GM13976 (cell line): ENCODE measurements around the gene ZAP70.

Experiments used
- DNase-seq: peaks from one replicate; pipeline ENCODE4 v3.0.0; 2012; ENCODE audit warnings: low spot score
- in situ Hi-C: fragments of 300-500 bp; cut with MboI; formaldehyde crosslinking; loops from one replicate; pipeline ENCODE4 v1.12.0; 2022; ENCODE audit warnings: low sequenced_read_pairs, mixed read lengths, inconsistent platforms; ENCODE audit not compliant: unreplicated experiment
- TF ChIP-seq, protein P1 (sequence below): IDR thresholded peaks from 2 replicates; pipeline ENCODE4 v1.5.1; 2012; ENCODE audit warnings: borderline replicate concordance, mild to moderate bottlenecking; ENCODE audit not compliant: insufficient read depth; ENCODE audit errors: extremely low read depth, missing control alignments, control extremely low read depth

Gene ZAP70

DNA sequence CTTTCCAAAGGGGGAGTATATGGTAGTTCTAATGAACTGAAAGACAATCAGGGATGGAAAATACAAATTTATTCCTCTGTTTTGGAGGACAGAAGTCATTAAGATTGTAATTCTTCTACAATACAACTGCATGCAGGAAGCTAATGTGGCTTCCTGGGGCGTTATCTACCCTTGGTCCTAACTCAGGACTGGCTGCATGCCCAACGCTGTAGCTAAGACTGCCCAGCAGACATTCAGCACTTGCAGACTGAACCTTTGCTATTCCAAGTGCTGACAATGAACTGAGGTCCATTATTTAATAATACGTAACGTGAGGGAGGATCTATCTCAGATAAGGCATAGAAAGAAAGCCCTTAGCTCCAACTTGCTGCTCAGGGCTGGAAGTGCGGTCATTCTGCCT, 53.2 kb downstream of the ZAP70 start:
- no peak for DNase-seq
- in situ Hi-C loops = no loop called here
- TF ChIP-seq, protein P1, sequence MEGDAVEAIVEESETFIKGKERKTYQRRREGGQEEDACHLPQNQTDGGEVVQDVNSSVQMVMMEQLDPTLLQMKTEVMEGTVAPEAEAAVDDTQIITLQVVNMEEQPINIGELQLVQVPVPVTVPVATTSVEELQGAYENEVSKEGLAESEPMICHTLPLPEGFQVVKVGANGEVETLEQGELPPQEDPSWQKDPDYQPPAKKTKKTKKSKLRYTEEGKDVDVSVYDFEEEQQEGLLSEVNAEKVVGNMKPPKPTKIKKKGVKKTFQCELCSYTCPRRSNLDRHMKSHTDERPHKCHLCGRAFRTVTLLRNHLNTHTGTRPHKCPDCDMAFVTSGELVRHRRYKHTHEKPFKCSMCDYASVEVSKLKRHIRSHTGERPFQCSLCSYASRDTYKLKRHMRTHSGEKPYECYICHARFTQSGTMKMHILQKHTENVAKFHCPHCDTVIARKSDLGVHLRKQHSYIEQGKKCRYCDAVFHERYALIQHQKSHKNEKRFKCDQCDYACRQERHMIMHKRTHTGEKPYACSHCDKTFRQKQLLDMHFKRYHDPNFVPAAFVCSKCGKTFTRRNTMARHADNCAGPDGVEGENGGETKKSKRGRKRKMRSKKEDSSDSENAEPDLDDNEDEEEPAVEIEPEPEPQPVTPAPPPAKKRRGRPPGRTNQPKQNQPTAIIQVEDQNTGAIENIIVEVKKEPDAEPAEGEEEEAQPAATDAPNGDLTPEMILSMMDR = no peak

DNA sequence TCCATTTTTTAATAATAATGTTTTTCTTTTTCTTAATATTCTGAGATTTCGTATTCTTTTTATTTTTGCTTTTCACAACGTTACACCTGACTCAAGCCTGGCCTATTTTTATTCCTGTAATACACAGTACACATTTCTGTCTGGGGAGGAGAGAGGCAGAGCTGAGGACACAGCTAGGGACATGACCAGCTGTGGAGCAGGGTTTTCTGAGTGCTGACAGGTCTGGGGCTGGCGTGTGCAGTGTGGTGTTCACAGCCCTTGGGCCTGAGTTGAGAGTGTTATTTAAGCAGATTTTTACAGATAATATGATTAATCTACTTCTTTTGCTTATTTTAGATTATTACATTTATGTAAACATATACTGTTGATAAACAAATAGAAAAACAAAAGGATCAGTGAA, 55.9 kb downstream of the ZAP70 start:
- no peak for DNase-seq
- in situ Hi-C loops = no loop called here
- TF ChIP-seq, protein P1 = no peak

DNA sequence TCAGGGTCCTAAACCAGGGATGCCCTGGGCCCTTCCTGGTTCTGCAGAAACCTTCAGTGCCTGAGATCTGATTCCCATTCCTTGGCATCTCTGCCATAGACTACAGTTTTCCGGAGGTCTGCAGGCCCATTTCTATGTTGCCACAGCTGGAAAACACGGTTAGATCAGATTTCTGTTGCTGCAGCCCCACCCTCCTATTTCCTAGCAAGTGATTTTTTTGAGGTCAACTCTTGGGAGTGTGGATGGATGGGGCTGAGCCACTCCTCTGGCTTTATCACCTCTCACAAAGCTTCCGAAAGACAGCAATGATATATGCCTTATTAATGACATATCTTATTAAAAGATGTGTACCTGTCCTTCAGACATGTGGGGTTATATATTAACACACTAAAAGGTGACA, 56.3 kb downstream of the ZAP70 start:
- TF ChIP-seq, protein P1 = no peak
- in situ Hi-C loops = no loop called here
- no peak for DNase-seq

DNA sequence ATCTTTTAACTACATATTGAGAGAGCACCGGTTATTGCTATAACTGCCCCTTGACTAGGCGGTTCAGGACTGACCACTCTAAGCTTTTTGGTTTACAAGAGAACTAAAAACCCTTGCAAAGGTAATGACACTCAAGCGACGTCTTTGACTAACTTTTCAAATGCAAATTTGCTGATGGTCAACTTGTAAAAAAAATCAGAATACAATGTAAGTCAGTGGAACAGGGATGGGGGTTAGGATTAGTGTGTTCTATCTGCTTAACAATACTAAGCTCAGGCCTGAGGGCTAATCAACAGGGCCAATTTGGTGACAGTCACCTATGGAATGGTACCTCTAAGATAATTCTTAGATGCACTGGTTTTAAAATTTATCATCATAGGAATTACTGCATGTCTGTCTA, 57.1 kb downstream of the ZAP70 start:
- no peak for DNase-seq
- in situ Hi-C loops = no loop called here
- TF ChIP-seq, protein P1 = no peak

DNA sequence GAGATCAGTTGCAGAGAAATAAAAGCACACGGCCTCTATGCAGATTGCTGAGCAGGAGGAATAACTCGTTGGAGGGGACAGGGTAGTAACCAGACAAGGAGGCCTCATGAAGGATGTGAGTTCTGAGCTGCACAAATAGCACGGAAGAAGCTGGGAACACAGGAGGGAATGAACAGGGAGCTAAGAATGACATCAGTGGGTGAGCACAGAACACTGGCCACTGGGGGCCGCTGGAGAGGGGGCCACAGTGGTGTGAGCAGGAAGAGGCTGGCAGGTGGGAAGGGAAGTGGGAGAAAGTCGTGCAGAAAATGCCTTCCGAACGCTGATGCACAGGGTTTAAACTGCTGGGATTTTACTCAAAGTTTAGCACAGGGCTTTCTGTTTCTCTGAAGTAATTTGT, 61.0 kb downstream of the ZAP70 start:
- in situ Hi-C loops = no loop called here
- no peak for DNase-seq
- TF ChIP-seq, protein P1 = peak; percentile 21

DNA sequence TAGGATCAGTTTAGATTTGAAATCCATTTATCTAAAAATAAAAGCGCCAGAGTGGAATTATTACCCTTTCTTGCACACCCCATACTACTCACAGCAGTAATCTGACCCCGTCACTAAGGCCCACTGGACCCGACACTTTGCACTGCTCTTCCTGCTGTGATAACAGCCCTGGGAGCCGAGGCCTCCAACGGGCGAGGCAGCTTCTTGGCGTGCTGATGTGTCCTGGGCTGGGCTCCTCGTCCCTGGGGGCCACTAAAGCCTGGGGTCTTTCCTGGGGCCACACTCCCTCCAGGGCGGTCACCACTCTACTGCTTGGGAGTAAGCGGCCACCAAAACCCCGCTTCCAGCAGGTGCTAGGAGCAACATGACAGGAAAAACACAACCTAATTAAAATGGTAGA, 61.7 kb downstream of the ZAP70 start:
- DNase-seq = no peak
- in situ Hi-C loops = no loop called here
- TF ChIP-seq, protein P1 = no peak

DNA sequence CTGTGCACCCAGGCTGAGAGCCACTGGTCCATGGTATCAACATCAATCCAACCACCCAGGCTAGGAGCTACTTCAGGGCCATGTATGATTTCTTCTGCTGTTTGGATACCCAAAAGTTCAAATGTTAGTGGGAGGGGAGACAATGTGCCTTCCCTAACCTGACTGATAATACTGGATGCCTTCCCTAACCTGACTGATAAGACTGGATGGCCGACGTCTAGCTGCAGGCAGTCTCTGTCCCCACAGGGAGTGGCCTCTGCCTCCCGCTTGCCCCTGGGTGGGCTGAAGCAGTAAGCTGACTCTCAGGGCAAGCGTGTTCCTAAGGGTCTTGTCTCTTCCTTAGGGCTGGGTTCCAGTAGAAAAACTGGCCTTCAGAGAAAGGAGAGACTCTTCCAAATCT, 65.8 kb downstream of the ZAP70 start:
- in situ Hi-C loops = no loop called here
- TF ChIP-seq, protein P1 = no peak
- no peak for DNase-seq
